Left lung (tissue), 14 donors: ENCODE measurements around the gene NT5DC1. TPM values are rescaled to one million over a fixed set of nuclear protein-coding genes. Genes with fewer than 3 reads are reported as not detected.

ENCODE experiments used
- ATAC-seq: fragments of 200-7000 bp; cut with Tn5 transposase; one replicate; pipeline ENCODE4 v1.9.1; 2020; ENCODE audit warnings: moderate library complexity
- DNase-seq, 4 donors: peaks; one replicate each; pipeline ENCODE4 v3.0.0-alpha.2; 2013 to 2020
- H3K27ac ChIP-seq, 2 donors: fragments of 200-600 bp; sonication (generic) in 1 of 2; one replicate each; pipeline versions ENCODE4 v1.5.0 to v1.8.0; 2020 to 2021
- H3K27me3 ChIP-seq, 2 donors: fragments of 200-600 bp; sonication (generic) in 1 of 2; one replicate each; pipeline versions ENCODE4 v1.5.0 to v1.8.0; 2020 to 2021
- H3K36me3 ChIP-seq, 2 donors: fragments of 200-600 bp; sonication (generic) in 1 of 2; one replicate each; pipeline versions ENCODE4 v1.5.0 to v1.8.0; 2020 to 2021
- H3K4me1 ChIP-seq, 2 donors: fragments of 200-600 bp; one replicate each; pipeline ENCODE4 v1.8.0; 2021
- H3K4me3 ChIP-seq, 2 donors: fragments of 200-600 bp; sonication (generic) in 1 of 2; one replicate each; pipeline versions ENCODE4 v1.5.0 to v1.8.0; 2020 to 2021; ENCODE audit warnings: mild to moderate bottlenecking in 1 of 2
- H3K9me3 ChIP-seq, 2 donors: fragments of 200-600 bp; sonication (generic) in 1 of 2; one replicate each; pipeline versions ENCODE4 v1.5.0 to v1.8.0; 2020 to 2021
- intact Hi-C, 2 donors: fragments of 100-400 bp; cut with DNase I; formaldehyde crosslinking; loops; one replicate each; pipeline versions ENCODE4 v1.11.2 to v1.14.2; 2022
- long read RNA-seq, 12 donors: library from polyadenylated mRNA in 2 of 12; unstranded in 2 of 12; transcript quantifications; one replicate each; pipeline ENCODE4 v2.0.0 and lab custom pipeline, GENCODE V29; 2019 to 2026
- polyA plus RNA-seq, 6 donors: library from polyadenylated mRNA; unstranded; fragments of 120-200 nt; gene quantifications; one replicate each; pipeline ENCODE4 v1.2.1, GENCODE V29; 2013; ENCODE audit not compliant: insufficient read length in 6 of 6
- total RNA-seq, 2 donors: library from RNA; stranded (reverse); fragmentation: NEBNext Ultra II Directional; extraction: Animal tissue kit (Norgen Biotek cat#: 25700); gene quantifications; one replicate each; pipeline ENCODE4 v1.2.1, GENCODE V29; 2021
- TF ChIP-seq, protein P1 (sequence below), 2 donors: fragments of 200-600 bp; sonication (generic) in 1 of 2; IDR thresholded peaks; one replicate each; pipeline versions ENCODE4 v1.5.0 to v1.8.0; 2021; ENCODE audit warnings: antibody characterized with exemption in 2 of 2
- donor health status: DM: no; HTN: yes; CAD: no.
- donor health status: DM: no; HTN: no; CAD: no.

NT5DC1 gene
- 10 to 100 TPM; 36.9 to 48.3 TPM for total RNA-seq
- 10 to 100 TPM; 42.1 to 56.8 (median 53.7) TPM for polyA plus RNA-seq
- long read RNA-seq, donor 1, full-length matches to known transcripts, result 18 of 27 reads
- long read RNA-seq, donor 1, partial matches to known transcripts, result 9 of 27 reads
- long read RNA-seq, donor 1, other reads (novel, unspliced or antisense), result 0 of 27 reads
- long read RNA-seq, donor 2, full-length matches to known transcripts, result 9 of 15 reads
- long read RNA-seq, donor 2, partial matches to known transcripts, result 6 of 15 reads
- long read RNA-seq, donor 2, other reads (novel, unspliced or antisense), result 0 of 15 reads
- long read RNA-seq, donor 3, full-length matches to known transcripts, result 8 of 13 reads
- long read RNA-seq, donor 3, partial matches to known transcripts, result 5 of 13 reads
- long read RNA-seq, donor 3, other reads (novel, unspliced or antisense), result 0 of 13 reads
- long read RNA-seq, donor 4, full-length matches to known transcripts, result 19 of 22 reads
- long read RNA-seq, donor 4, partial matches to known transcripts, result 2 of 22 reads
- long read RNA-seq, donor 4, other reads (novel, unspliced or antisense), result 1 of 22 reads
- long read RNA-seq, donor 5, full-length matches to known transcripts, result 12 of 12 reads
- long read RNA-seq, donor 5, partial matches to known transcripts, result 0 of 12 reads
- long read RNA-seq, donor 5, other reads (novel, unspliced or antisense), result 0 of 12 reads
- long read RNA-seq, donor 6, full-length matches to known transcripts, result 9 of 17 reads
- long read RNA-seq, donor 6, partial matches to known transcripts, result 8 of 17 reads
- long read RNA-seq, donor 6, other reads (novel, unspliced or antisense), result 0 of 17 reads
- long read RNA-seq, donor 7, full-length matches to known transcripts, result 5 of 5 reads
- long read RNA-seq, donor 7, partial matches to known transcripts, result 0 of 5 reads
- long read RNA-seq, donor 7, other reads (novel, unspliced or antisense), result 0 of 5 reads
- long read RNA-seq, donor 8, full-length matches to known transcripts, result 9 of 9 reads
- long read RNA-seq, donor 8, partial matches to known transcripts, result 0 of 9 reads
- long read RNA-seq, donor 8, other reads (novel, unspliced or antisense), result 0 of 9 reads
- long read RNA-seq, donor 9, result 0 reads
- long read RNA-seq, donor 10, full-length matches to known transcripts, result 4 of 5 reads
- long read RNA-seq, donor 10, partial matches to known transcripts, result 0 of 5 reads
- long read RNA-seq, donor 10, other reads (novel, unspliced or antisense), result 1 of 5 reads
- long read RNA-seq, donor 11, full-length matches to known transcripts, result 4 of 9 reads
- long read RNA-seq, donor 11, partial matches to known transcripts, result 5 of 9 reads
- long read RNA-seq, donor 11, other reads (novel, unspliced or antisense), result 0 of 9 reads
- long read RNA-seq, donor 12, full-length matches to known transcripts, result 6 of 12 reads
- long read RNA-seq, donor 12, partial matches to known transcripts, result 6 of 12 reads
- long read RNA-seq, donor 12, other reads (novel, unspliced or antisense), result 0 of 12 reads

DNA sequence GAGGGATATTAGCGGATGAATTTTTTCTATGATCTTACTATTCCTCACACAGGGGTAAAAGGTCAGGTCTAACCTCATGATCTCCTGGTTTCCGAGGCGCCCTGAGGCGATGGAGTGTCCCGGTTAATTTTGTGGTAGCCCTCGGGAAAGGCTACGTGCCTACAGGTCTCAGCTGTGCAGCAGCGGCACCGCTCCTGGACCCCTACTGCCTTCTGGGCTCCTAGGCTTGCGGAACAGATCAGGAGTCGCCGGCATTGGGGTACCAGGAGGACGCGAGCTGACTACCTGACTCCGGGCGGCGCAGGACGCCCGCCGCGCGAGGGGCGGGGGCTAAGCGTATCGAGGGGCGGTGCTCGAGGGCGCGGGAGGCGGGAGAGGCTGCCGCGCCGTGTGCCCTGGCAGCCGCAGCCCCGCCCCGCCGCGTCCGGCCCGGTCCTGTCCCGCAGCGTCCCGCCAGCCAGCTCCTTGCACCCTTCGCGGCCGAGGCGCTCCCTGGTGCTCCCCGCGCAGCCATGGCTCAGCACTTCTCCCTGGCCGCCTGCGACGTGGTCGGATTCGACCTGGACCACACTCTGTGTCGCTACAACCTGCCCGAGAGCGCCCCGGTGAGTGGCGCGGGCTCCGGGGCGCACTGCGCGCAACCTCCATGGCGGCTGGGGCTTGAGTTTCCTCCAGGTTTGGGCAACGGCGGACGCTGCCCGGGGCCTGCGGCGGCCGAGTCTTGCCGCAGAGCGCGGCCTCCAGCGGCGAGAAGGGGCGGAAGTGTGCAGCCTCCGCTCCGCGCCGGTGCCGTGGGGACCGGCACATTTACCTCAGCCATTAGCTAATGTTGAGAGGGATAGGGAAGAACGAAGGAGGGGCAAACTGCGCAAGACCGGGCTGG, at the start of gene NT5DC1:
NT5DC1 (plus strand) TSS at position 435 of the 883 bp plus-strand sequence; CDS start at position 513, 78 bp downstream.
- DNase-seq, result peak; percentile 83 to 95 (median 90)
- Histone ChIP-seq H3K27me3 (no peaks in the 10 kb centered on the region), H3K36me3 (no peaks in the 10 kb centered on the region), H3K4me3 (peak within 1 kb of the TSS; percentile 77 to 79), H3K9me3 (peaks cover 0 to 8% of the 10 kb centered on the region in 2 donors), H3K4me1 (peaks cover 14 to 53% of the 10 kb centered on the region in 2 donors), H3K27ac (peak within 1 kb of the TSS; percentile 96 to 97)
- intact Hi-C loops, result no loop called here
- TF ChIP-seq, protein P1, sequence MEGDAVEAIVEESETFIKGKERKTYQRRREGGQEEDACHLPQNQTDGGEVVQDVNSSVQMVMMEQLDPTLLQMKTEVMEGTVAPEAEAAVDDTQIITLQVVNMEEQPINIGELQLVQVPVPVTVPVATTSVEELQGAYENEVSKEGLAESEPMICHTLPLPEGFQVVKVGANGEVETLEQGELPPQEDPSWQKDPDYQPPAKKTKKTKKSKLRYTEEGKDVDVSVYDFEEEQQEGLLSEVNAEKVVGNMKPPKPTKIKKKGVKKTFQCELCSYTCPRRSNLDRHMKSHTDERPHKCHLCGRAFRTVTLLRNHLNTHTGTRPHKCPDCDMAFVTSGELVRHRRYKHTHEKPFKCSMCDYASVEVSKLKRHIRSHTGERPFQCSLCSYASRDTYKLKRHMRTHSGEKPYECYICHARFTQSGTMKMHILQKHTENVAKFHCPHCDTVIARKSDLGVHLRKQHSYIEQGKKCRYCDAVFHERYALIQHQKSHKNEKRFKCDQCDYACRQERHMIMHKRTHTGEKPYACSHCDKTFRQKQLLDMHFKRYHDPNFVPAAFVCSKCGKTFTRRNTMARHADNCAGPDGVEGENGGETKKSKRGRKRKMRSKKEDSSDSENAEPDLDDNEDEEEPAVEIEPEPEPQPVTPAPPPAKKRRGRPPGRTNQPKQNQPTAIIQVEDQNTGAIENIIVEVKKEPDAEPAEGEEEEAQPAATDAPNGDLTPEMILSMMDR (IDR thresholded peaks at IDR 0.05), result no peak
- peak; percentile 96 for ATAC-seq

DNA sequence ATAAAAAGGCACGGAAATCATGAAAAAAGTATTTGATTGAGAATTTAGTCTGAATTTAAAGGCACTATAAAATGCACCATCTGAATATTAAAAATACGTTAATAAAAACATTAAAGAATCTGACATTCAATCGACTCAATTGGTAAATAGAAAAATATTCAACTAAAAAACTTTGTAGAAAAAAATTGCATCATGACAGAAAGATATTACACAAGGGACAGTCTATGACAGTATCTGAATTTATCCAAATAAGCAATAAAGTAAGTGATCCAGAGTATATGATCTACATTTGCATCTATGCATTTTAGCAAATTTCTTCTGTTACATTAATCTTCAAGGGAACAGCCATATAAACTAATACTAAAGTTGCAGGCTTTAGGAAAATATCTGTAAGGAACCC, 49.4 kb upstream of the NT5DC1 start:
- no peaks in the 10 kb centered on the region for H3K27me3 ChIP-seq
- no peak overlapping the region for H3K4me3 ChIP-seq
- DNase-seq (no peak), ATAC-seq (no peak)
- TF ChIP-seq, protein P1 (IDR thresholded peaks at IDR 0.05), result no peak
- H3K27ac ChIP-seq, result no peak overlapping the region
- H3K9me3 ChIP-seq, result peaks cover 0 to under 1% of the 10 kb centered on the region in 2 donors
- no peaks in the 10 kb centered on the region for H3K36me3 ChIP-seq
- intact Hi-C loops, result no loop called here
- no peaks in the 10 kb centered on the region for H3K4me1 ChIP-seq

DNA sequence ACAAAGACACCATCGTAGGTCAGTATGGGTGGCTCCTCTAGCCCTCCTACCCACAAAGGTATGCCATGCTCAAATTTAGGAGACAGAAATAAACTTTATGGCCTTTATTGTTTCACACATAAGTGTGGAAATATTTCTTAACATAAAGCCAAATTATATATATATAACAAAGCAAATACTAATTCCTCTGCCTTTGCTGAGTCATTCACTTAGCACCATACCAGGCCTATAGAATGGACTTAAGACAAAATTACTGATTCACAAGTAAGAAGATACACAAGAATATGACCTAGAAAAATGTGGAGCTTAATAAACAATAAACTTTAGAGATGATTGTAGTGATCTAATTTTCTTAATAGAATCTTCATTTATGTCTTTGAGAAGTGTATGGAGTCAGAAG, 45.1 kb upstream of the NT5DC1 start:
- no peaks in the 10 kb centered on the region for H3K27me3 ChIP-seq
- no peaks in the 10 kb centered on the region for H3K36me3 ChIP-seq
- DNase-seq, result no peak
- TF ChIP-seq, protein P1 (IDR thresholded peaks at IDR 0.05), result no peak
- ATAC-seq, result no peak
- no peaks in the 10 kb centered on the region for H3K9me3 ChIP-seq
- intact Hi-C loops, result no loop called here
- no peak overlapping the region for H3K4me3 ChIP-seq
- no peaks in the 10 kb centered on the region for H3K4me1 ChIP-seq
- H3K27ac ChIP-seq, result no peak overlapping the region

DNA sequence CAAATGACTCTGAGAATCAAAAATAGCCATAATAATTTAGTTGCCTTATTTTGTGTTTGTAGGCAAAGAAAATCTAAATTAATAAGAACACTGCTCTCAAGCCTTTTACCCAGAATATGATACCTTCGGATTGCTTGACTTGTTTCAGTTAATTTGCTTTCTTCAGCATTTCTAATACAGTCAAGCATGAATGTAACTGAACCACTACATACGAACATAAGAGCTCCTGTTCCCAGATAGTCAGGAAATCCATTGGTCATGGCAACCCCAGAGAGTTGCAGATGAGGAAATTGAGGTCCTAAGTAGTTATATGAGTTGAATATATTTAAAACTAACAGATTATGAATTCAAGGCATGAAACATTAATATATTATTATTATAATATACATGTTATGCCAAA, 42.9 kb upstream of the NT5DC1 start:
- intact Hi-C loops, result no loop called here
- Histone ChIP-seq H3K4me3 (peak overlapping the region; percentile 12 to 13), H3K4me1 (no peaks in the 10 kb centered on the region), H3K9me3 (no peaks in the 10 kb centered on the region), H3K27me3 (no peaks in the 10 kb centered on the region), H3K36me3 (no peaks in the 10 kb centered on the region), H3K27ac (no peak overlapping the region)
- DNase-seq, result no peak
- ATAC-seq, result no peak
- TF ChIP-seq, protein P1 (IDR thresholded peaks at IDR 0.05), result no peak
